ENCODE results near the gene RAB4A. TPM values are rescaled to one million over a fixed set of nuclear protein-coding genes. Genes with fewer than 3 reads are reported as not detected.

Gene RAB4A
- total RNA-seq, 1 experiment from 2014 or later: 66.7 TPM

DNA sequence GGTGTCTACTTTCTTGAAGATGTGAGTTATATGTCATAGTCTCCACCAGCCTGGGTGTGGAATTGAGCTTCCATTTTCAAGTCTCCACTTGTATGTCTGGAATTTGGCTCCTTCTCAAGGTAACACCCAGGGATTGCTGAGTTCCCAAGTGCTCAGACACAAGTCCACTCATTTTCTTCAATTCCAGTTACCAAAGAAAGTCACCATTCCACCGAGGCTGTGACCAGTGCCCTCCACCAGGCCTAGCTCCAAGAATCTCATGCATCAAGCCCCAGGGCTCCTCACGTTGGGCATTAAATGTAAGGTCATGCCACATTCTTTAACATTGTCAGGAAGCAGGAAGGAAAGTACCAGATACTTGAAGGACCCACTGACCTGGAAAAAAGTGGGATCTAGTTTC lies 2.4 kb upstream of the RAB4A start:
- H3K9ac ChIP-seq (ENCODE audit: extremely low read depth, insufficient read length, low read length): no peak overlapping the region
- H2BK120ac ChIP-seq (ENCODE audit: low read depth, low read length, poor library complexity, severe bottlenecking): no peak overlapping the region

More for the DNA sequence above, 2.4 kb upstream of the RAB4A start:
- H4K20me1 ChIP-seq (ENCODE audit: control insufficient read depth, insufficient read depth, insufficient read length): no peaks in the 10 kb centered on the region
- no peak overlapping the region for H3K23ac ChIP-seq (ENCODE audit: insufficient read length, low read depth, low read length)
- no peaks in the 10 kb centered on the region for H3K9me3 ChIP-seq (ENCODE audit: control insufficient read depth, low read depth, low read length)
- H3K4me2 ChIP-seq (ENCODE audit: insufficient read depth, insufficient read length, low read length): no peak overlapping the region
- Mint-ChIP-seq H3K27ac (no peak overlapping the region), H3K27me3 (ENCODE audit: low read depth) (peaks cover 14% of the 10 kb centered on the region), H3K4me1 (peaks cover 16% of the 10 kb centered on the region in 2 experiments), H3K4me3 (no peak overlapping the region), H3K9me3 (peaks cover 7 to 9% of the 10 kb centered on the region in 2 experiments), H3K36me3 (ENCODE audit: insufficient read depth in 1 of 3, low read depth in 3 of 3) (peaks cover 9 to 11% (median 9%) of the 10 kb centered on the region in 3 experiments; a peak in 5 of 7 replicates)
- H3K23me2 ChIP-seq (ENCODE audit: insufficient read length, low read depth, low read length, poor library complexity, severe bottlenecking): peaks cover 15% of the 10 kb centered on the region
- H2BK15ac ChIP-seq (ENCODE audit: low read depth, low read length): no peak overlapping the region
- H3K56ac ChIP-seq (ENCODE audit: insufficient read length, low read depth, low read length): no peak overlapping the region
- no peak overlapping the region for H4K8ac ChIP-seq (replicated peaks; ENCODE audit: insufficient read length, low read depth, low read length)
- H3T11ph ChIP-seq (ENCODE audit: low read length): no peak overlapping the region
- no peak overlapping the region for H3K18ac ChIP-seq (ENCODE audit: insufficient read length, low read depth, low read length)
- peaks cover 8% of the 10 kb centered on the region; the same call in 1 of the 2 replicates for H3K79me2 ChIP-seq (ENCODE audit: insufficient read depth, low read length)
- no peak overlapping the region for H3K4ac ChIP-seq (ENCODE audit: low read depth, low read length)
- no peak overlapping the region for H2BK12ac ChIP-seq (ENCODE audit: insufficient read length, low read depth, low read length)
- H3K79me1 ChIP-seq (ENCODE audit: insufficient read depth, low read depth, low read length, poor library complexity, severe bottlenecking): peaks cover 5% of the 10 kb centered on the region
- no peak overlapping the region for H4K5ac ChIP-seq (ENCODE audit: insufficient read length, low read depth, low read length)
- H3K14ac ChIP-seq (ENCODE audit: insufficient read depth, low read length): no peak overlapping the region
- H3K4me1 ChIP-seq (ENCODE audit: insufficient read depth, low read length): peaks cover 7% of the 10 kb centered on the region; the same call in 1 of the 2 replicates
- TF ChIP-seq, protein P1, sequence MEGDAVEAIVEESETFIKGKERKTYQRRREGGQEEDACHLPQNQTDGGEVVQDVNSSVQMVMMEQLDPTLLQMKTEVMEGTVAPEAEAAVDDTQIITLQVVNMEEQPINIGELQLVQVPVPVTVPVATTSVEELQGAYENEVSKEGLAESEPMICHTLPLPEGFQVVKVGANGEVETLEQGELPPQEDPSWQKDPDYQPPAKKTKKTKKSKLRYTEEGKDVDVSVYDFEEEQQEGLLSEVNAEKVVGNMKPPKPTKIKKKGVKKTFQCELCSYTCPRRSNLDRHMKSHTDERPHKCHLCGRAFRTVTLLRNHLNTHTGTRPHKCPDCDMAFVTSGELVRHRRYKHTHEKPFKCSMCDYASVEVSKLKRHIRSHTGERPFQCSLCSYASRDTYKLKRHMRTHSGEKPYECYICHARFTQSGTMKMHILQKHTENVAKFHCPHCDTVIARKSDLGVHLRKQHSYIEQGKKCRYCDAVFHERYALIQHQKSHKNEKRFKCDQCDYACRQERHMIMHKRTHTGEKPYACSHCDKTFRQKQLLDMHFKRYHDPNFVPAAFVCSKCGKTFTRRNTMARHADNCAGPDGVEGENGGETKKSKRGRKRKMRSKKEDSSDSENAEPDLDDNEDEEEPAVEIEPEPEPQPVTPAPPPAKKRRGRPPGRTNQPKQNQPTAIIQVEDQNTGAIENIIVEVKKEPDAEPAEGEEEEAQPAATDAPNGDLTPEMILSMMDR (conservative IDR thresholded peaks at IDR 0.05): no peak
- H2BK20ac ChIP-seq (ENCODE audit: low read depth, low read length, poor library complexity, severe bottlenecking): no peak overlapping the region
- no peaks in the 10 kb centered on the region for H3K27me3 ChIP-seq (ENCODE audit: insufficient read depth, low read length)
- no peak overlapping the region for H2BK5ac ChIP-seq (ENCODE audit: insufficient read length, low read length)
- no peak overlapping the region for H2AFZ ChIP-seq (ENCODE audit: low read length)
- WGBS (ENCODE audit: extremely low coverage, insufficient read length, low lambda C conversion rate): no CpG with 5 or more reads among the region's 2 CpGs
- DNase-seq: no peak
- no peak overlapping the region for H3K27ac ChIP-seq (ENCODE audit: insufficient read length, low read depth, low read length)
- no peak overlapping the region for H4K91ac ChIP-seq (ENCODE audit: insufficient read length, low read depth, low read length)
- no peak overlapping the region for H2AK5ac ChIP-seq (ENCODE audit: insufficient read length, low read length)
